AG04449 (cell line): ENCODE data around the gene SEPTIN10.

ENCODE experiments used
- CTCF ChIA-PET: fragments of 350-600 bp; formaldehyde crosslinking; extraction: SDS; loops from one replicate; lab custom pipeline; 2021; ENCODE audit warnings: antibody characterized with exemption; lab: Yijun Ruan, JAX
- POLR2A ChIA-PET: fragments of 400-600, 350-600 bp; formaldehyde crosslinking; extraction: SDS; loops from one replicate; lab custom pipeline; 2020; ENCODE audit warnings: antibody characterized with exemption, inconsistent platforms; lab: Yijun Ruan, JAX
- DNase-seq: peaks from one replicate; pipeline ENCODE4 v3.0.0-alpha.2; 2010; ENCODE audit warnings: low read depth, low spot score
- H3K4me3 ChIP-seq: 2 replicates; pipeline ENCODE4 v1.5.1; 2011; ENCODE audit warnings: low read depth, mild to moderate bottlenecking, control low read depth, low read length
- TF ChIP-seq, protein P1 (sequence below): IDR thresholded peaks from one replicate; pipeline ENCODE4 v1.5.1; 2011; ENCODE audit warnings: mild to moderate bottlenecking, moderate library complexity, low read length, control low read depth, inconsistent platforms; ENCODE audit not compliant: insufficient read depth; ENCODE audit errors: missing control alignments

The SEPTIN10 gene

DNA sequence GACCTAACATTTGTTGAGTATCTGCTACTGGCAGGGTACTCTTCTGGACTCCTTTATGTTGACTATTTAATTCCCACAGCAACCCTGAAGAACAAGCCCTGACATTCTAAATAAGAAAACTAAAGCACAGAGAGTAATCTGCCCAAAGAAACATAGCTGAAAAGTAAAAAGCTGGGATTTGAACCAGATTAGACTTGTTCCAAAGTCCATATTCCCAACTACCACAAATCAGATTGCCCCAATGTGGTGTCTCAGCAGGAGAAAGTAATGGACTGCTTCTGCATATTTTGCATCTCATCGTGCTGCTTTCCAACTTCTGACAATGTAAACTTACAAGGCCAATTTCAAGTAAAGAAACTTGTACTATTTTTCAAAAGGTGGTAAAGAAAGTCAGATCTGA lies 56.5 kb downstream of the SEPTIN10 start:
- no peak overlapping the region for H3K4me3 ChIP-seq
- no peak for DNase-seq
- TF ChIP-seq, protein P1, sequence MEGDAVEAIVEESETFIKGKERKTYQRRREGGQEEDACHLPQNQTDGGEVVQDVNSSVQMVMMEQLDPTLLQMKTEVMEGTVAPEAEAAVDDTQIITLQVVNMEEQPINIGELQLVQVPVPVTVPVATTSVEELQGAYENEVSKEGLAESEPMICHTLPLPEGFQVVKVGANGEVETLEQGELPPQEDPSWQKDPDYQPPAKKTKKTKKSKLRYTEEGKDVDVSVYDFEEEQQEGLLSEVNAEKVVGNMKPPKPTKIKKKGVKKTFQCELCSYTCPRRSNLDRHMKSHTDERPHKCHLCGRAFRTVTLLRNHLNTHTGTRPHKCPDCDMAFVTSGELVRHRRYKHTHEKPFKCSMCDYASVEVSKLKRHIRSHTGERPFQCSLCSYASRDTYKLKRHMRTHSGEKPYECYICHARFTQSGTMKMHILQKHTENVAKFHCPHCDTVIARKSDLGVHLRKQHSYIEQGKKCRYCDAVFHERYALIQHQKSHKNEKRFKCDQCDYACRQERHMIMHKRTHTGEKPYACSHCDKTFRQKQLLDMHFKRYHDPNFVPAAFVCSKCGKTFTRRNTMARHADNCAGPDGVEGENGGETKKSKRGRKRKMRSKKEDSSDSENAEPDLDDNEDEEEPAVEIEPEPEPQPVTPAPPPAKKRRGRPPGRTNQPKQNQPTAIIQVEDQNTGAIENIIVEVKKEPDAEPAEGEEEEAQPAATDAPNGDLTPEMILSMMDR, result no peak
- ChIA-PET POLR2A (no interaction called here), CTCF (interaction anchor here (1.7 to 14.8 kb wide), 3 partner anchors 12 to 179 kb away, joined by 6 to 131 read pairs (median 7); no protein-coding TSS in a partner anchor)

DNA sequence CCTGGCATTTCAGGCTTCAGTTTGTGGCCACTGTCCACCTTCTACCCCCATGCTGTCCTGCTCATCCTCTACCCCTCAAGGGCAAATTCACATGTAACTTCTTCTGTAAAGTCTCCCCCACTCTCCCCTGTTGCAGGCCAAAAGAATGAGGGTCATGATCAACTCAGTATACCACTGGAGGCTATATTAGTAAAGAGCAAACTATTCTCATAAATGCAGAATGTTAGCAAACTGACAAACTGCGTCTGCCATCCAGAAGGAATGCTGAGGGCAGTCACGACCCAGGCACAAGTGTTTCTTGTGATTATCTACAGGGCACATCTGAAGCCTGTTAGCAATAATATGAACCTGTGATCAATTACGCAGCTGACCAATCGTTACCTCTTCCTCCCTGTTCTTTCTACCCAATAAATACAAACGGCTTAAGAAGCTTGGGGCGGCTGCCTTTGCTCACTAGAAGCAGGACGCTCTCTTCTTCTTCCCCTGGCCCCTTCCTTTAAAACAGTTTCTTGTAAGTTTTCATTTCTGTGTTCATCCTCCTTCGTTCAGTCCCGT lies 58.3 kb downstream of the SEPTIN10 start:
- CTCF ChIA-PET, result interaction anchor here (1.7 to 14.8 kb wide), 2 partner anchors 10 to 45 kb away, joined by 5 to 131 read pairs; no protein-coding TSS in a partner anchor
- no peak for DNase-seq
- POLR2A ChIA-PET, result no interaction called here
- H3K4me3 ChIP-seq, result no peak overlapping the region
- TF ChIP-seq, protein P1, result no peak

DNA sequence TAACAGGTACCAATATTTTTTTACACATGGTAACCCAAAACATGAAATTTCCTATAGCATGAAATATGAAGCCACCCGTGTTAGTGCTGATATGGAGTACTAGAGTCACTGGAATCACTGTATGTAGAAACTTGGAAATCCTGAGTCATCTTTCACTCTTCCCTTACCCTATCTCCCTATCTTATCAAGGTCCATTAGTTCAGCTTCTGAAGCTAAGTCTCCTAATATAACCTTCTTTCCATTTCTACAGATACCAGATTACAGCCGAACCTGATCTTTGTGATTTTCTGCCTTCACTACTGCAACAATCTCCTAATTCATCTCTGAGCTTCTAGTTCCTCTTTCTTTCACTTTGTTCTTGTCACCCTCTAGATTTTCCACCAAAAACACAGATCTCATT lies 59.0 kb downstream of the SEPTIN10 start:
- POLR2A ChIA-PET, result no interaction called here
- TF ChIP-seq, protein P1, result no peak
- DNase-seq, result no peak
- no peak overlapping the region for H3K4me3 ChIP-seq
- CTCF ChIA-PET, result interaction anchor here (1.1 to 14.8 kb wide), 2 partner anchors 9 to 180 kb away, joined by 3 to 131 read pairs; no protein-coding TSS in a partner anchor

DNA sequence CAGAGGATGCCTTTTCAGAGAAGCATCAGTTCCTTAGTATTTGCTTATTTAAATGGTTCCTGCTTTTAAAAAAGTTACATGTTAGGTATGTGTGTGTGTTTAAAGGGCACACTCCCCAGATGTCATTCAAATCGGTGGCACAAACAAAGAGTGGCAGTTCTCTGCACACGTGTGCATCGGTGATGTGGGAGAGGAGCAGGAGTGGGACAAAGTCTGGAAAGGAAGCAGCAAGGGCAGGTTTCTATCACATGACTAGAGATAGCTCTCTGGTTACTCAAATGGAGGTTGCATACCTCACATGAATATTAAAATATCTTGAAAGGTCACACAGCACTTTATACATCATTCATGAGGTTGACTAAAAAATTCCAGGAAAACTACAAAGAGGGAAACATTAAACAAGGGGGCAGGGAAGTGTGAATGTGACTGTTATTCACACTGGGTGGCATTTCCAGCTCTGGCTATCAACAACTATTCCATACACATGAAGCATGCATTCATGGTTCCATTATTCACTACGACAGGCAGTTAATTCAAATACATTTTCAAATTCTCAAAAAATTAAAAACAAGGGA lies 64.7 kb downstream of the SEPTIN10 start:
- no peak for DNase-seq
- TF ChIP-seq, protein P1, result no peak
- H3K4me3 ChIP-seq, result no peak overlapping the region
- POLR2A ChIA-PET, result no interaction called here
- CTCF ChIA-PET, result interaction anchor here (8.3 to 10.0 kb wide), 2 partner anchors 12 to 179 kb away, joined by 131 to 308 read pairs; no protein-coding TSS in a partner anchor

DNA sequence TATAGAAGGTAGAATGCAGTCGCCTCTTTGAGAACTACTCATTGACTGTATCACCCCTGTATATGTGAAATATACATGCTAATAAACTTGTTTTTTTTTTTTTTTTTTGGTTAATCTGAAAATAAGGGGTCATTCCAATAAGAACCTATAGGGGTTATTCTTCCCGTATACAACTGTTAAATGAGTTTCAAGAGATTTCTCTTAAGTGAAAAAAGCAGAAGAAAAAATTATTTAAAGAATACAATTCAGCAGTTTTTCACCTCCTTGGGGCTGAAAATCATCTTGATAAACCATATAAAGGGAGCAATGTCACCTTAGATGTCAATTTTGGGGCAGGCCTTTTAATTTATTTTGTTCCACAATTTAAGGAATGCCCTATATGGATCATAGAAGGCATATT lies 66.5 kb downstream of the SEPTIN10 start:
- POLR2A ChIA-PET, result no interaction called here
- DNase-seq, result no peak
- CTCF ChIA-PET, result interaction anchor here (1.0 to 10.0 kb wide), 18 partner anchors 13 to 419 kb away, joined by 3 to 308 read pairs (median 10); partner anchors contain the start of gene SH3RF3
- H3K4me3 ChIP-seq, result no peak overlapping the region
- TF ChIP-seq, protein P1, result no peak

DNA sequence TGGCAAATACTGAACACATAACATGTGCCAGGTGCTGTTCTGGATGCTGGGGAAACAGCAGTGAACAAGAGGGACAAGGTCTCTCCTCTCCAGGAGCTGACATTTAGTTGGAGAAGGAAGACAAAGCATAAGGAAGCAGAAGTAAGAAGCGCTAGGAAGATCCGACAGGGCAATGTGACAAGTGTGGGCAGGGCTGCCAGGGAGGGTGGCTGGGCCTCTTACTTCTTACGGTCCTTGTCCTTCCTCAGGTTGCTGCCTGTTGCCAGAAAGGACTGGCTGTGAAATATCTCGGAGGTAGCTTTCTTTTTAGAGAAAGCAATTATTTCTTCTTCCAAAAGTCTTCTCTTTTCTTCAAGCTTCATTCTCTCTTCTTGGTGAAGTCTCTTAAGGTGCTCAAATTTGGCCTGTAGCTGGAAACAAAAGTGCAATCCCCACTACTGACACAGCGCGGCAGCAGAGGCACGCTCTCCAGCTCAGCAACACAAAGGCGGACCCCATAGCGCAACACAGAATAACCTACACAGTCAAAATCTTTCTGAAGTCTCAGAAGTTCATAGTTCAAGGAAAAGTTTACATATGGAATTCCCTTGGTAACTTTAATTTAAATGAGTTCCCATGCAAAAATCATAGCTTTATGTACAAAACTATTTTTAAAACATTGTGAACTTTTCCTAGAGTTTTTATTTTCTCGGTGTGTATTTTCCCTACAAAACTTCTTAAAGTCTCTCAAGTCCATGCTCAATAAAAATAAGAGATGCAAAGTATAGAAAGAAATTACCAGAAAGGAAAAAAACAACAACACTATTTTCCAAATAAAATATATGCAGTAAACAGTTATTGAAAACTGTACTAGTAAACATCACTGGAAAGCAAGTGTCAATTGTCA lies 67.7 kb downstream of the SEPTIN10 start:
- POLR2A ChIA-PET, result interaction anchor here (0.7 kb wide), 2 partner anchors 51 to 68 kb away, joined by 3 read pairs; partner anchors contain the start of gene SEPTIN10
- TF ChIP-seq, protein P1, result peak; percentile 89
- DNase-seq, result no peak
- CTCF ChIA-PET, result interaction anchor here (0.6 to 10.0 kb wide), 40 partner anchors 12 to 692 kb away, joined by 3 to 308 read pairs (median 5); partner anchors contain the start of gene SH3RF3
- H3K4me3 ChIP-seq, result no peak overlapping the region
